ENCODE results near the gene UBL5.
"Not testable (repeated sequence)": the region's sequence is repeated elsewhere in the genome, so short reads cannot be mapped to it uniquely, and the experiment has no call there.

UBL5 gene

GRCh38 chr19:9834307-9834725, 6.6 kb downstream of the UBL5 start:
- no peaks in the 10 kb centered on the region for H3K27me3 Mint-ChIP-seq
- no peaks in the 10 kb centered on the region for H3K9me3 Mint-ChIP-seq
- DNase-seq, result no peak
- H3K27ac Mint-ChIP-seq, result peak overlapping the region; percentile 95
- ATAC-seq (replicated peaks), result no peak
- peaks cover 6 to 18% of the 10 kb centered on the region in 2 donors for H3K36me3 Mint-ChIP-seq
- H3K4me3 Mint-ChIP-seq, result peak overlapping the region; percentile 96 to 97
- H3K4me1 Mint-ChIP-seq, result peaks cover 14 to 28% of the 10 kb centered on the region in 2 donors

- peak within 1 kb of the TSS; percentile 96 to 97 for H3K4me3 Mint-ChIP-seq
- ATAC-seq (replicated peaks) (peak; percentile 98), DNase-seq (peak; percentile 99)
- peak within 1 kb of the TSS; percentile 95 for H3K27ac Mint-ChIP-seq
- no peaks in the 10 kb centered on the region for H3K9me3 Mint-ChIP-seq
- peaks cover 14 to 24% of the 10 kb centered on the region in 2 donors for H3K4me1 Mint-ChIP-seq
- H3K36me3 Mint-ChIP-seq, result peaks cover 6 to 17% of the 10 kb centered on the region in 2 donors
- no peaks in the 10 kb centered on the region for H3K27me3 Mint-ChIP-seq
These were observed 7.2 kb downstream of the UBL5 start, which contains the start of gene PIN1 for GRCh38 chr19:9834726-9835506. TSS of gene PIN1 (plus strand) at chr19:9835318. CDS start at chr19:9835345, 27 bp downstream.

GRCh38 chr19:9835507-9835949, 7.8 kb downstream of the UBL5 start:
- DNase-seq (no peak), ATAC-seq (replicated peaks) (peak; percentile 1 to 18)
- peaks cover 14 to 22% of the 10 kb centered on the region in 2 donors for H3K4me1 Mint-ChIP-seq
- H3K27me3 Mint-ChIP-seq, result no peaks in the 10 kb centered on the region
- H3K9me3 Mint-ChIP-seq, result no peaks in the 10 kb centered on the region
- peaks cover 11 to 17% of the 10 kb centered on the region in 2 donors for H3K36me3 Mint-ChIP-seq
- peak overlapping the region; percentile 88 for H3K27ac Mint-ChIP-seq
- H3K4me3 Mint-ChIP-seq, result peak overlapping the region; percentile 96 to 97

GRCh38 chr19:9836021-9836420, 8.3 kb downstream of the UBL5 start:
- DNase-seq (no peak), ATAC-seq (replicated peaks) (no peak)
- Mint-ChIP-seq H3K4me3 (peak overlapping the region; percentile 96 to 97), H3K27me3 (no peaks in the 10 kb centered on the region), H3K27ac (peak overlapping the region; percentile 88), H3K36me3 (peaks cover 11 to 21% of the 10 kb centered on the region in 2 donors), H3K9me3 (no peaks in the 10 kb centered on the region), H3K4me1 (peaks cover 14 to 22% of the 10 kb centered on the region in 2 donors)

GRCh38 chr19:9838324-9838723, 10.6 kb downstream of the UBL5 start:
- no peak for ATAC-seq (replicated peaks)
- Mint-ChIP-seq H3K36me3 (peaks cover 32 to 44% of the 10 kb centered on the region in 2 donors), H3K9me3 (peaks cover 0 to 5% of the 10 kb centered on the region in 2 donors), H3K27me3 (no peaks in the 10 kb centered on the region), H3K27ac (no peak overlapping the region), H3K4me1 (peaks cover 20 to 30% of the 10 kb centered on the region in 2 donors), H3K4me3 (no peak overlapping the region)
- DNase-seq, result no peak

- ATAC-seq (replicated peaks) (no peak), DNase-seq (no peak)
- Mint-ChIP-seq H3K27ac (no peak overlapping the region), H3K36me3 (peaks cover 41 to 54% of the 10 kb centered on the region in 2 donors), H3K4me1 (peaks cover 18 to 27% of the 10 kb centered on the region in 2 donors), H3K27me3 (no peaks in the 10 kb centered on the region), H3K9me3 (peaks cover 0 to 7% of the 10 kb centered on the region in 2 donors), H3K4me3 (no peak overlapping the region)
These were observed 11.7 kb downstream of the UBL5 start for GRCh38 chr19:9839415-9839814.

- Mint-ChIP-seq H3K4me3 (no peak overlapping the region), H3K27me3 (no peaks in the 10 kb centered on the region), H3K36me3 (peaks cover 52 to 85% of the 10 kb centered on the region in 2 donors), H3K4me1 (peaks cover 10 to 12% of the 10 kb centered on the region in 2 donors), H3K27ac (no peak overlapping the region), H3K9me3 (peaks cover 0 to 7% of the 10 kb centered on the region in 2 donors)
- ATAC-seq (replicated peaks), result no peak
- DNase-seq, result no peak
These were observed 15.3 kb downstream of the UBL5 start for GRCh38 chr19:9842834-9843625.

- H3K4me3 Mint-ChIP-seq; H3K9me3 Mint-ChIP-seq; H3K27ac Mint-ChIP-seq; DNase-seq; ATAC-seq (replicated peaks); H3K27me3 Mint-ChIP-seq: not testable (repeated sequence)
- peaks cover 55 to 86% of the 10 kb centered on the region in 2 donors for H3K36me3 Mint-ChIP-seq
- peaks cover 7 to 12% of the 10 kb centered on the region in 2 donors for H3K4me1 Mint-ChIP-seq
These were observed 16.0 kb downstream of the UBL5 start for GRCh38 chr19:9843626-9844273.

GRCh38 chr19:9847087-9847671, 19.5 kb downstream of the UBL5 start:
- peaks cover under 1 to 6% of the 10 kb centered on the region in 2 donors for H3K4me1 Mint-ChIP-seq
- no peaks in the 10 kb centered on the region for H3K27me3 Mint-ChIP-seq
- DNase-seq (no peak), ATAC-seq (replicated peaks) (peak in 1 of 2 donors; percentile 29)
- peak overlapping the region; percentile 14 for H3K27ac Mint-ChIP-seq
- peaks cover 0 to 5% of the 10 kb centered on the region in 2 donors for H3K9me3 Mint-ChIP-seq
- H3K4me3 Mint-ChIP-seq, result no peak overlapping the region
- peaks cover 39 to 64% of the 10 kb centered on the region in 2 donors for H3K36me3 Mint-ChIP-seq

GRCh38 chr19:9848060-9848459, 20.3 kb downstream of the UBL5 start:
- Mint-ChIP-seq H3K4me3 (no peak overlapping the region), H3K4me1 (peaks cover 0 to 6% of the 10 kb centered on the region in 2 donors), H3K36me3 (peaks cover 34 to 56% of the 10 kb centered on the region in 2 donors), H3K9me3 (peaks cover 0 to 4% of the 10 kb centered on the region in 2 donors), H3K27me3 (no peaks in the 10 kb centered on the region), H3K27ac (peak overlapping the region; percentile 39)
- ATAC-seq (replicated peaks), result peak in 1 of 2 donors; percentile 39
- no peak for DNase-seq

- Mint-ChIP-seq H3K4me1 (peaks cover 0 to 6% of the 10 kb centered on the region in 2 donors), H3K27me3 (no peaks in the 10 kb centered on the region), H3K36me3 (peaks cover 27 to 50% of the 10 kb centered on the region in 2 donors), H3K4me3 (no peak overlapping the region), H3K9me3 (peaks cover 0 to 2% of the 10 kb centered on the region in 2 donors), H3K27ac (no peak overlapping the region)
- ATAC-seq (replicated peaks) (no peak), DNase-seq (no peak)
These were observed 21.0 kb downstream of the UBL5 start for GRCh38 chr19:9848762-9849161.

- H3K36me3 Mint-ChIP-seq, result peaks cover 26 to 45% of the 10 kb centered on the region in 2 donors
- ATAC-seq (replicated peaks) (no peak), DNase-seq (no peak)
- H3K4me1 Mint-ChIP-seq, result peaks cover 0 to 6% of the 10 kb centered on the region in 2 donors
- H3K27ac Mint-ChIP-seq, result no peak overlapping the region
- no peaks in the 10 kb centered on the region for H3K27me3 Mint-ChIP-seq
- H3K9me3 Mint-ChIP-seq, result peaks cover 0 to 5% of the 10 kb centered on the region in 2 donors
- no peak overlapping the region for H3K4me3 Mint-ChIP-seq
These were observed 22.1 kb downstream of the UBL5 start for GRCh38 chr19:9849791-9850190.

GRCh38 chr19:9850235-9850959, 22.7 kb downstream of the UBL5 start:
- peaks cover 0 to 6% of the 10 kb centered on the region in 2 donors for H3K4me1 Mint-ChIP-seq
- no peak for DNase-seq
- peaks cover 0 to 5% of the 10 kb centered on the region in 2 donors for H3K9me3 Mint-ChIP-seq
- no peak overlapping the region for H3K4me3 Mint-ChIP-seq
- H3K36me3 Mint-ChIP-seq, result peaks cover 25 to 38% of the 10 kb centered on the region in 2 donors
- H3K27me3 Mint-ChIP-seq, result no peaks in the 10 kb centered on the region
- ATAC-seq (replicated peaks), result no peak
- H3K27ac Mint-ChIP-seq, result no peak overlapping the region

All from stimulated activated naive B cell treated with anti-CD40 and anti-IgM and Interleukin-4, amounts not matched to agents 10 μg/mL and 1 μg/mL and 100 μg/mL, for 72 hours (primary cell).